Parathyroid adenoma (tissue), 2 donors: ENCODE measurements around the gene OPRPN.

ENCODE experiments used
- H2AFZ ChIP-seq: fragments of 300-600 bp; sonication (generic); one replicate; pipeline ENCODE4 v1.7.0; 2017; ENCODE audit warnings: antibody characterized with exemption, mild to moderate bottlenecking
- H3K27ac ChIP-seq: fragments of 300-600 bp; sonication (generic); one replicate; pipeline ENCODE4 v1.7.0; 2017
- H3K27me3 ChIP-seq: fragments of 300-600 bp; sonication (generic); one replicate; pipeline ENCODE4 v1.7.0; 2017; ENCODE audit warnings: low read length; ENCODE audit not compliant: control insufficient read depth, insufficient read depth
- H3K36me3 ChIP-seq: fragments of 300-600 bp; sonication (generic); one replicate; pipeline ENCODE4 v1.7.0; 2017; ENCODE audit warnings: low read length; ENCODE audit not compliant: control insufficient read depth, insufficient read depth
- H3K4me1 ChIP-seq: fragments of 300-600 bp; sonication (generic); one replicate; pipeline ENCODE4 v1.7.0; 2017; ENCODE audit warnings: control low read depth
- H3K4me2 ChIP-seq: fragments of 300-600 bp; sonication (generic); one replicate; pipeline ENCODE4 v1.7.0; 2017; ENCODE audit warnings: low read length
- H3K4me3 ChIP-seq: fragments of 300-600 bp; sonication (generic); one replicate; pipeline ENCODE4 v1.7.0; 2017; ENCODE audit warnings: low read depth, low read length
- H3K79me2 ChIP-seq: fragments of 300-600 bp; sonication (generic); one replicate; pipeline ENCODE4 v1.7.0; 2017; ENCODE audit warnings: control low read depth
- H3K9ac ChIP-seq: fragments of 300-600 bp; sonication (generic); one replicate; pipeline ENCODE4 v1.7.0; 2017; ENCODE audit warnings: mild to moderate bottlenecking
- H3K9me3 ChIP-seq: fragments of 300-600 bp; sonication (generic); one replicate; pipeline ENCODE4 v1.7.0; 2017; ENCODE audit warnings: low read length; ENCODE audit not compliant: control insufficient read depth
- CTCF ChIP-seq: fragments of 300-600 bp; sonication (generic); IDR thresholded peaks from one replicate; pipeline ENCODE4 v1.7.0; 2017; ENCODE audit warnings: antibody characterized with exemption, mild to moderate bottlenecking
- donor health status: primary hyperparathyroidism.

Gene OPRPN

GRCh38 chr4:70397580-70397979 lies at the start of gene OPRPN:
TSS of gene OPRPN (plus strand) at chr4:70397940. CDS start at chr4:70399286, 1,346 bp downstream.
- no peak within 1 kb of the TSS for H3K9ac ChIP-seq
- no peaks in the 10 kb centered on the region for H3K79me2 ChIP-seq
- no peak for TF ChIP-seq CTCF
- H3K27me3 ChIP-seq: no peaks in the 10 kb centered on the region
- no peak within 1 kb of the TSS for H3K4me2 ChIP-seq
- H2AFZ ChIP-seq: no peak within 1 kb of the TSS
- no peak within 1 kb of the TSS for H3K4me3 ChIP-seq
- H3K27ac ChIP-seq: no peak within 1 kb of the TSS
- no peaks in the 10 kb centered on the region for H3K36me3 ChIP-seq
- no peaks in the 10 kb centered on the region for H3K9me3 ChIP-seq
- H3K4me1 ChIP-seq: no peaks in the 10 kb centered on the region

- Histone ChIP-seq H3K4me3 (no peak overlapping the region), H3K27ac (no peak overlapping the region), H3K79me2 (no peaks in the 10 kb centered on the region), H3K9me3 (no peaks in the 10 kb centered on the region), H3K9ac (no peak overlapping the region), H2AFZ (no peak overlapping the region), H3K4me2 (peak overlapping the region; percentile 22), H3K4me1 (no peaks in the 10 kb centered on the region), H3K36me3 (no peaks in the 10 kb centered on the region), H3K27me3 (no peaks in the 10 kb centered on the region)
- TF ChIP-seq CTCF: no peak
These were observed 41.6 kb upstream of the OPRPN start for GRCh38 chr4:70356185-70356584.

- Histone ChIP-seq H3K4me3 (no peak overlapping the region), H3K4me2 (no peak overlapping the region), H2AFZ (no peak overlapping the region), H3K4me1 (no peaks in the 10 kb centered on the region), H3K27ac (no peak overlapping the region), H3K79me2 (no peaks in the 10 kb centered on the region), H3K9ac (no peak overlapping the region), H3K9me3 (no peaks in the 10 kb centered on the region), H3K36me3 (no peaks in the 10 kb centered on the region), H3K27me3 (no peaks in the 10 kb centered on the region)
- no peak for TF ChIP-seq CTCF
These were observed 38.6 kb upstream of the OPRPN start for GRCh38 chr4:70359115-70359661.

- Histone ChIP-seq H3K27me3 (no peaks in the 10 kb centered on the region), H3K4me2 (no peak within 1 kb of the TSS), H3K9me3 (no peaks in the 10 kb centered on the region), H3K4me3 (no peak within 1 kb of the TSS), H3K79me2 (no peaks in the 10 kb centered on the region), H3K36me3 (no peaks in the 10 kb centered on the region), H2AFZ (no peak within 1 kb of the TSS), H3K4me1 (no peaks in the 10 kb centered on the region), H3K27ac (no peak within 1 kb of the TSS), H3K9ac (no peak within 1 kb of the TSS)
- no peak for TF ChIP-seq CTCF
These were observed 37.3 kb upstream of the OPRPN start, which contains the start of gene SMR3A for GRCh38 chr4:70360460-70360859. TSS of gene SMR3A (plus strand) at chr4:70360760. CDS start at chr4:70362116, 1,356 bp downstream.

- no peaks in the 10 kb centered on the region for H3K36me3 ChIP-seq
- TF ChIP-seq CTCF: no peak
- H3K27ac ChIP-seq: no peak overlapping the region
- no peak overlapping the region for H3K9ac ChIP-seq
- H3K4me2 ChIP-seq: no peak overlapping the region
- no peaks in the 10 kb centered on the region for H3K4me1 ChIP-seq
- no peak overlapping the region for H3K4me3 ChIP-seq
- no peaks in the 10 kb centered on the region for H3K9me3 ChIP-seq
- H2AFZ ChIP-seq: no peak overlapping the region
- no peaks in the 10 kb centered on the region for H3K27me3 ChIP-seq
- H3K79me2 ChIP-seq: no peaks in the 10 kb centered on the region
These were observed 33.7 kb upstream of the OPRPN start for GRCh38 chr4:70364002-70364401.
